ENCODE results near the gene TRPC1.

- TF ChIP-seq EP300 (IDR thresholded peaks at IDR 0.05) (no peak), POLR2AphosphoS5 (IDR thresholded peaks at IDR 0.05) (no peak), CTCF (IDR thresholded peaks at IDR 0.05) (no peak)
These were observed 22.8 kb downstream of the TRPC1 start for GRCh38 chr3:142746646-142747045.

All from gastroesophageal sphincter (tissue), 3 donors.